ENCODE results near the gene CREB3L2.

GRCh38 chr7:137890449-137890921 is 111.4 kb downstream of the CREB3L2 start:
- TF ChIP-seq POLR2A (IDR thresholded peaks at IDR 0.05; ENCODE audit: low read length) (no peak), GATA1 (IDR thresholded peaks at IDR 0.05; ENCODE audit: low read depth, low read length) (no peak)
